ENCODE measurements around the gene CEBPE.
A peak's percentile ranks its signal among the peaks of the same experiment; 100 is the strongest.

The CEBPE gene

DNA sequence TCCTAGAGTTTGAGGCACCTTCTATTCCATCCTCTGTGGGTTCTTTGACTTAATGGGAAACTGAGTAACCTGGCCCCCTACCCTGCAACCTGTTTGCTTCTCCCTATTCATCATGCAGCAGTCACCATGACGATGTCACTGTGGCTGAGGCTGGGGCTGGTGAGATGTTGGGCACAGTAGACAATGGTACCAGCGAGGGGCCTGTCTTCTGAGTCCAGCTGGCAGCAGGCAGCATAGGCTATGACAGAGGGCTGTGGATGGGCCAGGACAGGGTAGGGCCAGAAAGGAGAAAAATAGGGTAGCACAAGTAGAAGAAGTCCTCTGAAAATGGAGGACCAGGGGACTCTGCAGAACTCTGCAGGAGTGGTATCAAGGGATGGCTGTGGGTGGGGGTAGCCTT, 16.3 kb downstream of the CEBPE start:
- DNase-seq (ENCODE audit: low read depth in 2 of 2) = no peak

DNA sequence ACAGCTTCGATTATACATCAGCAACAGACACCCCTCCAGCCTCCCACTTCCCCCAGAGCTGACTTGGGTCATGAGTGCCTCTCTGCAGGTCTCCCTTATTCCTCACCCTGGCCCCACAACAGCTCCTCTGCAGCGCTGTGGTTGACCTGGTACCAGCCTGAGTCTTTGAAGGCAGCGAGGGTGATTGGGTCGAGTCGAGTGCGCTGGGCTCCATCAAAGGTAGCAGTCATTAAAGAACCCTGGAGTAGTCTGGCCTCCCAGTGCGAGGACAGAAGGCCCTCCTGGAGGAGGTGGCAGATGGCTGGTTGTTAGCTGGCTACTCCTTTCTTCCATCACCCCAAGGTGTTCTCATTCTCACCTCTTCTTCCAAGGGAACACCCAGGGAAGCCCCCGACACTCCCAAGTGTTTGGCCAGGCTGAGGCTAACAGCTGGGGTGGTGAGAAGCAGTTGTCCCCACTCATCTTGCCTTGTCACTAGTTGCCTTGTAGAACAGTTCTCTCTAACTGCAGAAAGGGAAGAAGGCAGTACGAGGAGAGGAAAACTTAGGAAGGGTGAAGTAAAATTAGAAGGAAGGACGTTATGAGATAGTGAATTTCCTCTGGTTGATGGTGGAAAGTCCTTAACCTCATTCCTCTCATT, 16.9 kb downstream of the CEBPE start:
- DNase-seq (ENCODE audit: low read depth in 2 of 2) = no peak

DNA sequence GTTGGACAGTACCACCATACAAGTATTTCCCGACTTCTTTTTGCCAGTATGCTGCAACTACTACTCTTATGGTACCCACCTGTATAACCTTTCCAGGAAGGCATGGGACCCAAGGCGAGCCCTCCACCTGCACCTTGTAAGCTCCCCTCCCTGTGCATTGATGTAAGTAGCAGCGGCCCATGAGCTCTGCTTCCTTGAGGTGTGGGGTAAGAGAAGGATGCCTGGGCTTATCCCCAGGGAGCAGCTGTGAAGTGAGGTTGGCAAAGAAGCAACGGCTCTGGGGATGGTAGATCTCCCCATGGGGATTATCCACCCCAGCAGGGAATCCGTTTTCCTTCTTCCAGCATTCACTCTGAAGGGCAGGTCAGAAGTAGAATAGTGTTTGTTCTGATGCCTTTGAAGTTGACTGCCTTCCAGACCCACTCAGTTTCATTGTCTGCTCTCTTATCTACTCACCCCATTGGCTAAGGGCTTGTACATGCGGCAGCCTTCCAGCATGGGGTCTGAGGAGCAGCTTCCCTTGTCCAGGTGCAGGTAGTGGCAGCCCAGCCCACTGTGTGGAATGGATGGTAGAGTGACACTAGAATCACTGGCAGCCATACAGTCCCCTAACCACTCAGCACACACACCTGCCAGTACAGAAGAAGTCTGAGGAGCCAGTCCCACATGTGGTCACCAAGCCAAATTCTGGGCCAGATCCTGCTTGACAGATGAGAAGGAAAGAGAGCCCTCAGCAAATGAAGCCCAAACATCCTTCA, 17.7 kb downstream of the CEBPE start:
- no peak for DNase-seq (ENCODE audit: low read depth in 2 of 2)

DNA sequence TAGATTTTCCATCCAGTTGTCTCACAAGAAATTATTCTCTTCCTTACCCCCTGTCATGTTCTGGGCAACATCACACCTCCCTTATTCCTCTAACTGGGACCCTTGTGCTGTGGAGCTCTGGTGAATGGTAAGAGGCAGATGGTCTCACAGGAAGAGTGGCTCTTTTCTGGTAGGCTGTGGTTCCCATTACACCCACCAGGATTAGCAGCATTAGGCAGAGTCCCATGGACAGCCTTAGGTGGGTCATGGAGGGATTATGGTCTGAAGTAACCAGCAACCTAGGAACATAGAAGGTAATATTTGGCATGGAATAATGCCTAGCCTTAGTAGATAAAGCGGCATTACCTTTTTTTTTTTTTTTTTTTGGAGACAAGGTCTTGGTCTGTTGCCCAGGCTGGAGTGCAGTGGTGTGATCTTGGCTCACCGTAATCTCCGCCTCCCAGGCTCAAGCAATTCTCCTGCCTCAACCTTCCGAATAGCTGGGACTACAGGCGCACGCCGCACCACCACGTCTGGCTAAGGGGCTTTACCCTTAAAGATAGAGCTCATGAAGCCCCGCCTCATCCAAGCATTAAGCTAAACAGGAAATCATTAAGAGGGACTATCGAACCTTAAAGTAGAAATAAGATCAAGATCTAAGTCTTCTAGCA, 19.7 kb downstream of the CEBPE start:
- DNase-seq (ENCODE audit: low read depth in 2 of 2) = no peak

DNA sequence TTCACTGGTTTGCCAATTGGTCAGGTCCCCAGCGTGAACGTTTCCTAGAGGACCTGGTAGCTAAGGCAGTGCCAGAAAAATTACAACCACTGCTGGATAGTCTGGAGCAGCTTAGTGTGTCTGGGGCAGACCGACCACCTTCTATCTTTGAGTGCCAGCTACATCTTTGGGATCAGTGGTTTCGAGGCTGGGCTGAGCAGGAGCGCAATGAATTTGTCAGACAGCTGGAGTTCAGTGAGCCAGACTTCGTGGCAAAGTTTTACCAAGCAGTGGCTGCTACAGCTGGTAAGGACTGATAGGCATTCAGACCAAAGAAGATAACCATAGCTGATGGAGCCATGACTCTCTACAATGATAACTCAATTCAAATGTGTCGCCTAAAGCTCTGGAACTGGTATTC, 21.3 kb downstream of the CEBPE start:
- no peak for DNase-seq (ENCODE audit: low read depth in 2 of 2)

DNA sequence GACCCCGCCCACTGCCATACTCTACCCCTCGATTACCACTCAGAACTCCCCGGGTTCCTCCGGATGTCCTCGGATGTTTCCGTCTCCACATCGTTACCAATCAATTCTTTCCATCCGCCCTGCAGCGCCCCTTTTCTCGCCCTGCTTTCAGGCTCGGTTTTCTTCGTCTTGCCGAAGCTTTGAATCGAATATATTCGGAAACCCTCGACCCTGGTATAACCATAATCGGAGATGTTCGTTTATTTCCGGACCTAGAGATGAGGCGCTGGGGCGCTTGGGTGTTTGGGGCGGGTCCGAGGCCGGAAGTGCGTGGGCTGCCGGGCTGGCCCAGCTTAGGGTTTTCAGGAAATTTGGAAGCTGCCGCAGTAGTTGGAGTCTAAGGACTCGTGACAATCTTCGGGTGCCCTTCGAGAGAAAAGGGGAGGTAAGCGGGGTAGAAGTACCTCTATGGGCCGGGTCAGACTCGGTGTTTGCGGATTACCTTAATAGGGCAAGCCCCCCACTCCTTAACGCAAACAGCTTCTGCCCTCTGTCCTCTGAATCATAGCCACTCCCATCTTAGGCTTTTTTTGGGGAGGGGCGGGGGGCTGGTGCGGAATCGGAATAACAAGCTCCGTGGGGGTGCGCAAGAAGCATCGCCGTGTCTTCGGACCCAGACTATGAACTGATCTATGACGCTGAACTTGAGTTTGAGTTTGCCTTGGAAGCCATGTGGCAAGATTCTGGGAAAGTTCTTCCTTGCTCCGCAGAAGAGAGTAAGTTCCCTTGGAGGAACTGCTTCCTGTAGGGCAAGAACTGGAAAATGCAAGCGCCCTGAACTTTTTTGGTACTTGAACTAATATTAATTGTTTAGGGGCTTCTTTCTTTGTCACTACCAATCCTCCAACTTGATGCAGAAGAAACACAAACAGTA, 23.6 kb downstream of the CEBPE start, which contains the start of gene C14orf119:
Gene C14orf119 (plus strand): TSS at position 310 of the 913 bp plus-strand sequence. CDS start 2,154 bp downstream, outside the sequence.
- DNase-seq (ENCODE audit: low read depth in 2 of 2) = peak; percentile 98 to 99

DNA sequence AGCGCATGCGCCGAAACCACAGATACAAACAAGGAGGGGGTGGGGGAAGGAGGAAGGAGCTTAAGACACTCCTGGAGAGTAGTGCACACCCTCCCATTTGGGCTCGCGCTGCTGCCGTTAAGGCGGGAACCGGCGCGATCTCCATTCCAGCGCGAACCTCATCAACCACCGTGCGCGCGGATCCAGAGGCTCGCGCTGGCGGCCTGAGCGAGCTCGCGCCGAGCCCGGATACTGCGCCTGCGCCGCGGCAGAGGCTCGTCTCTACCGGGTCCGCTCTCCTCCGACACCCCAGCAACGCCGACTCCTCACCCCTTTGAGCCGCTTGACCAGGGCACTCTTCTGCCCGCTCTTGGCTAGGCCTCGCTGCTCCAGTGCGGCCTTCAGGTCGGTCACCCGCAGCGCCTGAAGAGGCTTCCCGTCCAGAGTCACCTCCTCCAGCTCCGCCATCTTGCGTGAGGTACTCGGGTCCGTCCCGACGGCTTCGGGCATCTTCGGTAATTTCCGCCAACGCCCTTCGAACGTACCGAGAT, 24.3 kb downstream of the CEBPE start, which contains the start of gene ACIN1:
Gene ACIN1 (minus strand): TSS at position 471 of the 530 bp plus-strand sequence. CDS start 24 bp downstream, at position 447.
- peak in 1 of 2 donors; percentile 46 for DNase-seq (ENCODE audit: low read depth in 2 of 2)

DNA sequence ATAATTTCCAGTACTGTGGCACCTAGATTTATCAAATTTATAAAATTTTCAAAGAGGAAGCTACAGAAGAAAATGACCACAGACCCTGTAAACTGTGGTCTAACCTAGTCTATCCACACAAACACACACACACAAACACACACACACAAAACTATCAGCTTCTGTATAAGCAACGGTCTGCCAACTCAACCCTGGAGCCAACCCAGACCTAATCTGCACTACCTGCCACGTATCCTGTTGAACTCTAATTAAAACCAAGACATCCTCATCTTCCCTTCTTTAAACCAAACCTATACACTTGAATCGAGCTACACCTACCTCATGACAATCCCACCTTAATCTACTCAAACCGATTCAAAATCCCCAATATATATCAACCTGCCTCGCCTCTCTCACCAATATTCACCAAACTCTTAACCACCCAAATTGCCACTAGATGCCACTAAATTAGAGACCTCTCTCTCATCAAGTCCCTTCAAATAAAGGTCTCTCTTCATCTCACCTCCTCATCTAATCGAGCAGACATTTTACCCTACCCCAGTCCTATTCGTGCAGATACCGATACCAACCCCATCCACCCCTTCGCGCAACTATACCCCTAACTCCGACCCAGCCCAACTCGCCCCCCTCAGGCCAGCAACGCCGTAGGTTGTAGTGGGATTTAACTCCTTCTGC, 24.9 kb downstream of the CEBPE start:
- no peak for DNase-seq (ENCODE audit: low read depth in 2 of 2)

DNA sequence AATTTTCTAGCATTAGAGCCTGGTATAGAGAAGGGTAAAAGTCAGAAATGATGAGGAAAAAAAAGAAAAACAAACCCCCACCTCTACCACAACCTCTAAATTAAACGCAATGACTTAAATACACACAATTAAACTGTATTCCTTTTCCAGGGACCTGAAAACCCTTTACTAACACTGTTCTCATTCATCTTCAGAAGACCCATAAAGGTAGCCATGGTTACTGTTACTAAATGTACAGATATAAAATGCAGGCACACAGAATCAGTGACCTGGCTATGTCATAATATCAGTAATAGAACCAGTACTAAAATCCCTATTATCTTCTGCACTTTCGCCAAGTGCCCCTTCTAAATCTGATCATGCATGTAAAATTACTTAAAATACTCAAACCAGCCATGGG, 25.5 kb downstream of the CEBPE start:
- no peak for DNase-seq (ENCODE audit: low read depth in 2 of 2)

DNA sequence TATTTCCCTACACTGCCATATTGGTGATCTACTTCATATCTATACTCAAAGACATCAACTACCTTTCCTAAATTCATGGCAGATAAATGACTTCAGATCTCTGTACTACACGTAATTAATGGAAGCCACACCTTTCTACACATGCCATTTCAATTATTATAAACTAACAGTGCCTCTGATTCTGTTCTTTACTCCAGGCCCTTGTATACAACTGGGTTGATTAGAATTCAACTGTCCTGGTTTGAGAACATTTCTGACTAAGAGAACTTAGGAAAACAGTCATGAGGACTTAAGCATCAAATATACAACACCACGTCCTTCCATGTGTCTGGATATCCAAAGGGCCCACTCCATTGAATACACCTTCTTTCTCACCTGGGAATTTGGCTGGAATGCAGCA, 26.0 kb downstream of the CEBPE start:
- DNase-seq (ENCODE audit: low read depth in 2 of 2) = no peak

DNA sequence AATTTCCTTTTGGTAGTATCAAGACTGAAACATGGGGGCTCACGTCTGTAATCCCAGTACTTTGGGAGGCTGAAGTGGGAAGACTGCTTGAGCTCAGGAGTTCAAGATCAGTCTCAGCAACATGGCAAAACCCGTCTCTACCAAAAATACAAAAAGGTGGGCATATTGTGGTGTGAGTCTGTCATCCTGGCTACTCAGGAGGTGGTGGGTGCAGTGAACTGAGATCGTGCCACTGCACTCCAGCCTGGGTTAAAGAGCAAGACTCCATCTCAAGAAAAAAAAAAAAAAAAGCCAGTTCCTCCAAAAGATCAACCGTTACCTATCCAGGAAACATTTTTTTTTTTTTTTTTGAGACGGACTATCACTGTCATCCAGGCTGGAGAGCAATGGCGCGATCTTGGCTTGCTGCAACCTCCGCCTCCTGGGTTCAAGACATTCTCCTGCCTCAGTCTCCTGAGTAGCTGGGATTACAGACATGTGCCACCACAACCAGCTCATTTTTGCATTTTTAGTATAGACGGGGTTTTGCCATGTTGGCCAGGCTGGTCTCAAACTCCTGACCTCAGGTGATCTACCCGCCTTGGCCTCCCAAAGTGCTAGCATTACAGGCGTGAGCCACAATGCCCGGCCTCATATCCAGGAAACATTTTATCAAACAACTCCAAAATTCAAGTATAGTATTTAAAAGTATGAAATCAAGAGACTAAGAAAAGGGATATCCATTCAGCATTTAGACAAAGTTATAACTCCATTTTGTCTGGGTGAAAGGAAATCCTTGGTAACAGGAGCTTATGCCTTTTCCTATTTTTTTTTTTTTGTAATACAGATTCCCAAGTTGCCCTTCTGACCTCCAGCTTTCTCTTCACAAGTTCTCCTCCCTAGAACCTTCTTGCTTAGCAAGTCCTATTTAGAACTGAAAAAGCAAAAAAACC, 27.5 kb downstream of the CEBPE start:
- no peak for DNase-seq (ENCODE audit: low read depth in 2 of 2)

DNA sequence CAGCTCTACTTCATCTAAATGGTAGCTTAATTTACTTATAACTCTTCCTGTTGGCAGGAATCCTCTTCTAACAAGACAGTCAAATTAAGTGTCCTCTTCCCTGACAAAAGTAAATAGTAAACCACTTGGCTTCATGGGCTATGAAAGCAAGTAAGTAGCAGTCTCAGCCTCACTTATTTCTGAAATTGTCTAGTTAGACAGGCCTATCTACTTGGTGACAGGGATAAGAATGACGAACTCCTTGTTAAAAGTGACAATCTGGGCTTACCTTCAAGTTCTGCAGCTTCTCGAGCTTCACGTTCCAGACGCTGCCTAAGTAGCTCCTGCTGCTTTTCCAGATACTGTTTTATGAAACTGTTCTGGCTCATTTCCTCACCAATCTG, 28.8 kb downstream of the CEBPE start:
- DNase-seq (ENCODE audit: low read depth in 2 of 2) = no peak

DNA sequence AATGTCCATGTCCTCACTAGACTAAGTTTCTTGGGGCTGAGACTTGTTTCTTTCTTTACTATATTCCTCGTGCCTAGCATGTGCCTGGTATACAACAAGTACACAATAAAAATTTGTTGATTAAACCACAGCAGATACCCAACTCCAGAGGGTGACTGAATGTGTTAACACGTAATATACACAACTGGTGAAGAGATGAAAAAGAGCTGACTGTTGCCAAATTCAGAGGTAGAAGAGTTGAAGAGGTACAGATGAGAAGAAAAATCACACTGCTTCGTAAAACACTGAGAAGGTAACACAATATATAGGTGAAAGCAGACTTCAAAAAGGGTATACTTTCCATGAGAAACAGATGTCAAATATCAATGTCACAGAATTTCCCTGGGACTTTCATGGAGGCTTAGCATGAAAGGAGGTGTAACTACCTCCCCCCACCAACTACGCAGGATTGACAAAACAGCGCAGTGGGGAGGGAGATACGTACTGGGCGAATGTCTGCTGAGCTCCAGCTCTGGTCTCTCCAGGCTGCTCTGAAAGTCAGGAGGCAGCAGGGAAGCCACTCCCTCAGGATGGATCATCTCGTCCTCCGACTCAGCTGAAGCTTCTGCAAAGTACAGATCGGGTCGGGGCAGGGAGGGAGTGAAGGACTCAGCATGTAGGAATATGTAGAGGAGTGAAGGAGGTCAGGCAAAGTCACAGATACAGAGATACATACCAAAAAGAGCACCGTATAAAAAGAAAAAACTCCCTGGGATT, 29.4 kb downstream of the CEBPE start:
- no peak for DNase-seq (ENCODE audit: low read depth in 2 of 2)

DNA sequence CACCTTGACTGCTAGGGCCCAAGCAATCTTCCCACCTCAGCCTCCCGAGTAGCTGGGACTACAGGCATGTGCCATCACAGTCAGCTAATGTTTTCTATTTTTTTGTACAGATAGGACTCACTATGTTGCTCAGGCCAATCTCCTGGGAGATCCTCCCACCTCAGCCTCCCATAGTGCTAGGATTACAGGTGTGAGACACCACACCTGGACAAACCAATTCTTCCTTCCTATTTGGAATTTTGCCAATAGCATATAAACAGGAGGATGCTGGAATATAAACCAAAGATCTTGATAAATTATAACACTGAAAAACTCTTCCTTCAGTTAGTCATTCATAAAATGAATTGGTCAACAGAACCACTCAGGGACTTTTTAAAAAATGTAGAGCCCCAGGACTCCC, 32.5 kb downstream of the CEBPE start:
- DNase-seq (ENCODE audit: low read depth in 2 of 2) = no peak

DNA sequence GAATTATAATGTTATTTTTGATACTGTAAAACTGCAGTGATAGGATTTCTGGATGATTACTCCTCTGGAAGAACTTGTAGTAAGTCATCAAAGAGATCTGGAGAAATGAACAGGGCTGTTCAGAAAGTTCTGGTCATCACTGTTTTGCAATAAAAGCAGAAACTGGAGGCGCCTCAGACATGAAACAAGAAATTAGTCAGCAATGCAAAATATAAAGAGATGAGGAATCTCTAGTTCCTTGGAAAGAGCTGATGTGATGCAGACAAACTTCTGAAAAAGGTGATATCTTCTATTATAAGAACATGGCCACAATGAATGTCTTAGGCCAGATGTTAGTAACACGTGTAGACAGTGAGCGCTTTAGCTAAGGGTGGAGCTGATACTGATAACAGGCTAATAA, 33.6 kb downstream of the CEBPE start:
- no peak for DNase-seq (ENCODE audit: low read depth in 2 of 2)

DNA sequence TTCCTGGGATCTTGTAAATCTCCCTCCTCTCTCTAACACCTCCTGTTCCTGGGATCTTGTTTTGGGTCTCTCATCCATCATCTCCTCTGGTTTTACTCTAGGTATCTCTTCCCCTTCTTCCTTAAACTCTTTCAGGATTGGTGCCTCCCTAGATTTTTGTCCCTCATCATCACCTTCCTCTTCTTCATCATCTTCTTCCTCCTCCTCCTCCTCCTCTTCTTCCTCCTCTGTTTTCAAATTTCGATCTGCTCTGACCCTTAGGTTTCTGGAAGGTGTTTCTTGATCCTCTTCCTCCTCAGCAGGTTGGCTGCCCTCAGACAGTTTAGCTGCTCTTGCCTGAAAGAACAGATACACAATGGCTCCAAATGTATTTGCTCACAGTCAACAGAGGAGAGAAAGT, 38.6 kb downstream of the CEBPE start:
- DNase-seq (ENCODE audit: low read depth in 2 of 2) = no peak

DNA sequence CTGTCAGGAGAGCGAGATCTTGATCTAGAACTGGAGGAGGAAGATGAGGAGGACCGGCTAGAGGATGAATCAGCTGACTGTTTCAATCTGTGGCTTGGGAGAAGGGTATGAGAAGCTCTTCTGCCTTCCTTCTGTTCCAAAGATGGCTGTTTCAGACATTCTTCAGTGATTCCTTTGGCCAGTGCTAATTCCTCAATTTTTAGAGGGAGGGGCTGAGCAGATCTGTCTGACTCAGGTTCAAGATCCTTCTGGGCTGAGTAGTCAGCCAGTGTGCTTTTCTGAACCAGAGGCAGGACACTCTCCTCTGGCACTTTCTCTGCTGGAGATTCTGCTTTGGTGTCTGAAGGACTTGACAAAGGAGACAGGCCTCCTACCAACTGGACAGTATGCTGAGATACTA, 39.3 kb downstream of the CEBPE start:
- no peak for DNase-seq (ENCODE audit: low read depth in 2 of 2)

DNA sequence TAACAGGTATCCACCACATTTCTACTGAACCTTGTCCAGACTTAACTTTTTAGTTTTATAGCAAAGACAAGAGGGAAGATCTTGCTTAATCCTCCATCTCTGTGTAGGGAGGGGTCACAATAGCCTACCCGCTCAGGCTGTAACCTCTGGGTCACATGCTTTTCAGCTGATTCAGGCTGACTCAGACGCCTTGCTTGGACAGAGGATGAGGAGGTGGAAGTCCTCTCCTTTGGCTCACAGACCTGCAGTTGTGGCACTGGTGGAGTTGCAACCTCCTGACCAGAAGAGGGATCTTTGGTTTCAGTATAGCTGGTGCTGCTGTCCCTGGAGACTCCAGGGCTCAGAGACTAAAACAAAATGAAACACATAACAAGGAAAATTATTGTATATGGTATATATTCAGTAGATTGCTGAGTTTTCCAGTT, 40.4 kb downstream of the CEBPE start:
- no peak for DNase-seq (ENCODE audit: low read depth in 2 of 2)

DNA sequence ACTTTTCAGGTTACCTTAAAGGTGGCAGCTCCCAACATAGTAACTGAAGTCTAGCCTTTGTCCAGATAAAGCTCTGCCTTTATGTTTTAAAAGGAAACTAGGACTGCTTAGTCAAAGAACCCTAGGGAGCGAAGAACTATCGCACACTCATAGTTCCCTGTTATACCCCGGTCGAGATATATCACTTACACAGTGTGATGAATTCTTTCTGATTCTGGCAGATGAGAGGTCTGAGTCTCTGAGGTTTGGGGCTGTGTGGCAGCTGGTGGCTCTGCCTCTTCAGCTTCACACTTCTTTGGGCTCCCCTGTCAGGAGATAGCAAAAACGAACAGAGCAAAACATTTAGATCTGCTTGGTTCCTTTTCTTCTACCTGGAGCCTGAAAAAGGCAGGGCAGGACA, 41.1 kb downstream of the CEBPE start:
- DNase-seq (ENCODE audit: low read depth in 2 of 2) = no peak

All from stimulated activated CD4-positive, alpha-beta T cell treated with anti-CD3 and anti-CD28 coated beads, Interleukin-1b, Interleukin-23, amount 100 ng/mL, for 1 hour (primary cell).